ENCODE results near the gene VDR.
"Not testable (repeated sequence)": the region's sequence is repeated elsewhere in the genome, so short reads cannot be mapped to it uniquely, and the experiment has no call there.

Gene VDR

GRCh38 chr12:47828008-47828975, 76.5 kb downstream of the VDR start:
- no peak for DNase-seq (ENCODE audit: low read depth)

- DNase-seq (ENCODE audit: low read depth) = no peak
Measured at GRCh38 chr12:47825173-47825639, 79.6 kb downstream of the VDR start.

GRCh38 chr12:47824635-47825034, 80.2 kb downstream of the VDR start:
- DNase-seq (ENCODE audit: low read depth) = no peak

DNA sequence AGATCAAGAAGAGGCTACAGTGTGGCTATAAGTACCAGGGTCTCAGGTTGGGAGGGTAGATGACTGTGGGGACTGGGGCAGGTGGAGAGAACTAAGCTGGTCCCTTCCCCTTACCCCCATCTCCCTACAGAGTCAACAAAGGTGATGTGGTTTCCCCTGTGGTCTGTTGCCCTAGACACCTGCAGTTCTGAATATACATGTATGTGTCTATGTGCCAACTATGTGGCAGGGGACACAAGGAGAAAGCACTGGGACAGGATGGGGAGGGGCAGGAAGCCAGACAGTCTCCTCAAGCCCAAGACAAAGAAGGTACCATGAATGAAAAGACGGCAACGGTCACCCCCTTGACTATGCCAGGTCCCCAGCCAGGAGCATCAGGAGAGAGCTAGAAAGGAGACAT, 80.6 kb downstream of the VDR start:
- no peak for DNase-seq (ENCODE audit: low read depth)

- no peak for DNase-seq (ENCODE audit: low read depth)
Measured at GRCh38 chr12:47823422-47824086, 81.2 kb downstream of the VDR start.

DNA sequence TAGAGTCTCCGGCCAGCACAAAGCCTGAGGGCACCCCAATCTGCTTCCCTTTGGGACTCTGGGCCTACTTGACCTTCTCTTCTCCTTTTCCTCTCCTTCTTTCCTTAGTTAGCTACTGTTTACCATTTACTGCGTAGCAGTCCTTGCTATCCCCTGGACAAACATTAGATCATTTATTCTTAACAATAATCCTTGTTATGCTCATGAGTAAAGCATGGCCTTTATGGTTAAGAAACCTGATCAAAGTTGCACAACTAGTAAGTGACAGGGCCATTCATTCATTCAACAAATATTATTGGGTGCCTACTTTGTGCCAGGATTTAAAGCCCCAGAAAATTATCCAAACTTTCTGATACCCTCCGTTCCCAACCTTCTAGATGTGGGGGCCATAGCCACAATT, 81.9 kb downstream of the VDR start:
- DNase-seq (ENCODE audit: low read depth) = no peak

DNA sequence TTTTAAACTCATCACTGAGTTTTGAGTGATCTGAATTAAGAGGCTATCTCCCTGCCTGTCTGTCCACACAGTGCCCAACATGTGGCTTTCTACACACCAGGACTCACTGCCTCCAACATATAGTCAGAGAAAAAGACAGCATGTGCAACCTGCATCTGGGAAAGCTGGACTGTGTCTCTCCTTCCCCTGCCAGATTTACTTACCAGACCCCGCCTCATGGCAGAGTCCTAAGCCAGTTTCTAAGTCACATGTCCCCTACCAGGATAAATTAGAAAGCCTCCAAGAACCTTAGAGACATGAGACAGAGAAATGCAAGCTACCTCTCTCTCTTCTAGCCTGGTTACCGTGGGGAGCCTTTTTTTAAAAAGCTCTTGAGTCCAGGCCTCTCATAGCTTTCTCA, 82.4 kb downstream of the VDR start:
- DNase-seq (ENCODE audit: low read depth) = no peak

DNA sequence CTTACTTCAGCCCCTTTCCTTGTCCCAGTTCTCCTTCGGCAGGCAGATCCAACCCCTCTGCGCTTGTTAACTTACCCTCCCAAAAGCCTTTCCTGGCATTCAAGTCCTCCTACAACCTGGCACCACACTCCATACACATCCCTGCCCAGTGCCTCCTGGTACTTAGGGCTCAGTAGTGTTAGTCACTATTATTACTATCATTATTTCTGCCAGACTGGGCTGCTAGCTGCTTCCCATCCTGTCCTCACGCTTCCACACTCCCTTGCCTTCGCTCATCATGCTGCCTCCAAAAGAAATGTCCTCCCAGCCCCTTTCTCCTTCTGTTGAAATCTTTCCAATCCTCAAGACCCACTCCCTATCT, 83.5 kb downstream of the VDR start:
- DNase-seq (ENCODE audit: low read depth) = no peak

DNA sequence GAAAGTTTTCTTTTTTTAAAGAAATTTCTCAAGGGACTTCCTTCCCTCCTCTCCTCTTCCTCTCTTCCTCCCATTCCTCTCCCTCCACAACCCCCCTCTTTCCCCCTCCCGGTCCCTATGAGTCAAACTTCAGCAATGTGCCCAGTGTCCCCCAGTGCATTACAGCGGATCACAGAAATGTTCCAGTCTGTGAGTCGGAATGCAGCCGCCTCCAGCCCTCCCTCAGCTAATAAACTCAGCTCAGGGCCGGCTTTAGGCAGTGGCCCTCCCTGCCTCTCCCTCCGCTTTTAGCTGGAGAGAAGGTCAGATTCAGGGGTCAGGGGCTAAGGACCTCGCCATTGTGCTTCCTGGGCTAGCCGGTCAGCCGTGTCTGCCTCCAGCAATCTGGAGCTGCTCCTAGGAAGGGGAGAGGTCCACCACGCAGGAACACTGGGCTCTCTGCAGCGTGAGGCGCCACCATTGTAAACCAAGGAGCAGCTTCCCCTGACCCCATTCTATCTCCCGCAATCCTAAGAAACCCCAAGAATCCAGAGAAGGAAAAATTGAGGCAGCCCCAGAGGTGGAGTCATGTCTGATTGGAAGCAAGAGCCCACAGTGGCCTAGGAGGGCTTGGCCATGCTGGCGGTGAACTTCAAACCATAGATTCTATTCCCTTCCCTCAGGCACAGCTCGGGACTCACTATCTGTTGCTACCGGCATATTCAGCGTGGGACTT, 84.0 kb downstream of the VDR start:
- peak; percentile 93 for DNase-seq (ENCODE audit: low read depth)

GRCh38 chr12:47819896-47820630, 84.7 kb downstream of the VDR start, which contains the start of gene HDAC7:
TSS of gene HDAC7 (minus strand) at chr12:47819903. CDS start at chr12:47819785, 118 bp downstream.
- no peak for DNase-seq (ENCODE audit: low read depth)

- no peak for DNase-seq (ENCODE audit: low read depth)
Measured at GRCh38 chr12:47819138-47819895, 85.5 kb downstream of the VDR start.

DNA sequence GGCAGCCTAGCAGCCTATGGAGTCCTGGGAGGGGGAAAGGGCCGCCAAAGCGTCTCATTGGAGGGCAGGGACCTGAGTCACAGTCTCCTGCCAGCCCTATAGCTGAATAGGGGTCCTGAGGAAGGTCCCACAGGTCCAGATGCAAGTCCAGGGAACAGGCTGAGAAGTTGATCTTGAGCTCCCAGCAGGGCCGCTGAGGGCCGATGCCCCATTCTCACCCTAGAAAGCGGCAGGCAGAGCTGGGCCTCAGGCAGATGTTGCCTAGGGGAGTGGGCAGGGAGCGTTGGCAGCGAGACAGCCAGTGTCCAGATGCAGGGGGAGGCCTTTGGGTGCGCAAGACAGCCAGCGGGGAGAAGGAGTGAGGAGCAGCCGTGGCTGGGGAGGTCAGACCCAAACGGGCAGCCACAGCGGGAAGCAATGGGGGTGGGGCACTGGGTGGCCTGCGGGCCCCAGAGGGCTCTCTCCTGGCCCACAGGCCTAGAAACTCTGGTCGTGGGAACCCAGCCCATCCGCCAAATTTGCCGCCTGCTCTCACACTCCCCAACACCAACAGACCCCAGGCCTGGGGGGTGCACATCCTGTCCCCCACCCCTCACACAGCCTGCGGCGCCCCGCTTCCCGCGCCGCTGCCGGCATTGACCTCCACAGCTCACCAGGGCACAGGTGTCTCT, 86.2 kb downstream of the VDR start:
- DNase-seq (ENCODE audit: low read depth) = no peak

DNA sequence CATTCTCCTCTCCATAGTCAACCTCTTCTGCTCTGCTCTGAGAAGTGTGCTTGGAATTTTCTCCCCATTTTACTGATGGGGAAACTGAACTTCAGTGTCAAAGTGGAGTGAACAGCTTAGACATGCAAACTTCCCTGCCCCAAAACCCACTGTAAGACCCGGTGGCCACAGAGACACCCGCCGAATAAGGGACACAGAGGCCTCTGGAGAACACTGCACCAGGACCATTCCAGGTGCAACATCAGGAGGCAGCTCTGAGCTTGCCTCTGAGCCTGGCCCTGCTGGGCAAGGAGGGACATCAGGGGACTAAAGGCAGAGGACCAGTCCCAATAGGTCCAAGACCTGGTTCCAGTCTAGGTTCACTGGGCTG, 86.8 kb downstream of the VDR start:
- no peak for DNase-seq (ENCODE audit: low read depth)

- no peak for DNase-seq (ENCODE audit: low read depth)
Measured at GRCh38 chr12:47817272-47818006, 87.4 kb downstream of the VDR start.

GRCh38 chr12:47816403-47817271, 88.2 kb downstream of the VDR start:
- DNase-seq (ENCODE audit: low read depth) = no peak

GRCh38 chr12:47815447-47815846, 89.3 kb downstream of the VDR start:
- not testable (repeated sequence) for DNase-seq (ENCODE audit: low read depth)

- no peak for DNase-seq (ENCODE audit: low read depth)
Measured at GRCh38 chr12:47814539-47815170, 90.1 kb downstream of the VDR start.

- no peak for DNase-seq (ENCODE audit: low read depth)
Measured at GRCh38 chr12:47813511-47814196, 91.1 kb downstream of the VDR start.

Data from HS-5 (cell line).